HCT116 (cell line): Measurements from ENCODE around the gene STKLD1. TPM values are rescaled to one million over a fixed set of nuclear protein-coding genes. Genes with fewer than 3 reads are reported as not detected.

Experiments
- ATAC-seq: fragments of 200-7000 bp; cut with Tn5 transposase; 2 replicates; pipeline ENCODE4 v1.9.1; 2020; ENCODE audit warnings: mild to moderate bottlenecking, moderate library complexity
- BruUV-seq: library from RNA; stranded (reverse); fragments of 400-500 nt; replicated peaks from 2 replicates; lab custom pipeline; 2021; lab: Mats Ljungman, UMichigan
- CTCF ChIA-PET: fragments of 300-600 bp; sonication (Branson Sonifier 250); formaldehyde crosslinking; loops from one replicate; lab custom pipeline; 2021; ENCODE audit warnings: antibody characterized with exemption; lab: Charles Lee
- POLR2A ChIA-PET: fragments of 300-600, 350-600 bp; sonication (Branson Sonifier 250); formaldehyde crosslinking; loops from one replicate; lab custom pipeline; 2021; ENCODE audit warnings: antibody characterized with exemption; lab: Charles Lee
- RAD21 ChIA-PET, 2 experiments: fragments of 300-600 bp; sonication (Branson Sonifier 250); formaldehyde crosslinking; loops; one replicate each; lab custom pipeline; 2023; ENCODE audit warnings: low total read pairs in 2 of 2; ENCODE audit not compliant: uncharacterized antibody in 2 of 2, unreplicated experiment in 2 of 2, low non-redundant PET in 1 of 2; lab: Charles Lee
- DNase-seq: peaks from one replicate; pipeline ENCODE4 v3.0.0-alpha.2; 2010; ENCODE audit warnings: low read depth, low spot score
- H2AFZ ChIP-seq: fragments of 200-600 bp; shearing (Covaris generic), sonication (generic); 2 replicates; pipeline ENCODE4 v1.6.1; 2017; ENCODE audit warnings: low read depth, mixed run types, mixed read lengths, antibody characterized with exemption, low read length; ENCODE audit not compliant: poor library complexity, severe bottlenecking
- H3K27ac ChIP-seq: 2 replicates; pipeline ENCODE4 v1.5.1; 2012; ENCODE audit warnings: low read depth, low read length
- H3K27me3 ChIP-seq: fragments of 200-600 bp; sonication (generic); 2 replicates; pipeline ENCODE4 v1.6.1; 2016; ENCODE audit warnings: mixed run types, low read length, mixed read lengths; ENCODE audit not compliant: insufficient read depth
- H3K36me3 ChIP-seq, 2 experiments: fragments of 200-500 bp in 1 of 2; fragments of 200-600 bp in 1 of 2; sonication (Bioruptor generic) in 1 of 2; sonication (generic) in 1 of 2; 2 replicates each; pipeline versions ENCODE4 v1.5.1 to v1.6.1; 2014 to 2016; ENCODE audit warnings: low read length in 2 of 2, inconsistent platforms in 1 of 2, mixed read lengths in 1 of 2, mixed run types in 1 of 2; ENCODE audit not compliant: insufficient read depth in 2 of 2, control insufficient read depth in 1 of 2
- H3K4me1 ChIP-seq, 2 experiments: fragments of 200-600 bp in 1 of 2; sonication (generic) in 1 of 2; 2 replicates each; pipeline versions ENCODE4 v1.5.1 to v1.6.1; 2012 to 2017; ENCODE audit warnings: low read length in 2 of 2, inconsistent platforms in 1 of 2, mild to moderate bottlenecking in 1 of 2, mixed read lengths in 1 of 2, mixed run types in 1 of 2, moderate library complexity in 1 of 2; ENCODE audit not compliant: insufficient read depth in 2 of 2, control insufficient read depth in 1 of 2
- H3K4me2 ChIP-seq: fragments of 200-600 bp; sonication (generic); 2 replicates; pipeline ENCODE4 v1.6.1; 2017; ENCODE audit warnings: mixed run types, low read length, mixed read lengths
- H3K4me3 ChIP-seq, 2 experiments: fragments of 200-600 bp in 1 of 2; sonication (generic) in 1 of 2; replicated peaks in 1 of 2; 2 replicates each; pipeline ENCODE4 v1.5.1; 2011 to 2016; ENCODE audit warnings: low read length in 2 of 2, control low read depth in 1 of 2, low read depth in 1 of 2, mild to moderate bottlenecking in 1 of 2, mixed read lengths in 1 of 2, mixed run types in 1 of 2
- H3K79me2 ChIP-seq: fragments of 200-600 bp; sonication (generic); 2 replicates; pipeline ENCODE4 v1.6.1; 2017; ENCODE audit warnings: mild to moderate bottlenecking, mixed run types, low read length, moderate library complexity, mixed read lengths; ENCODE audit not compliant: insufficient read depth
- H3K9ac ChIP-seq: fragments of 200-600 bp; sonication (generic); 2 replicates; pipeline ENCODE4 v1.6.1; 2016; ENCODE audit warnings: low read length, mixed read lengths
- H3K9me2 ChIP-seq: fragments of 200-600 bp; sonication (generic), shearing (Covaris generic); 2 replicates; pipeline ENCODE4 v1.6.1; 2017; ENCODE audit warnings: mixed run types, mild to moderate bottlenecking, moderate library complexity; ENCODE audit not compliant: insufficient read depth
- H3K9me3 ChIP-seq, 2 experiments: fragments of 200-500 bp in 1 of 2; fragments of 200-600 bp in 1 of 2; sonication (Bioruptor generic) in 1 of 2; sonication (generic) in 1 of 2; 2 replicates each; pipeline ENCODE4 v1.6.1; 2014 to 2017; ENCODE audit warnings: low read length in 2 of 2, mixed read lengths in 2 of 2, inconsistent platforms in 1 of 2, low read depth in 1 of 2, mild to moderate bottlenecking in 1 of 2, mixed run types in 1 of 2, moderate library complexity in 1 of 2; ENCODE audit not compliant: control insufficient read depth in 1 of 2, insufficient read depth in 1 of 2
- H4K20me1 ChIP-seq: fragments of 200-600 bp; sonication (generic), shearing (Covaris generic); 2 replicates; pipeline ENCODE4 v1.6.1; 2017; ENCODE audit warnings: mixed run types, mild to moderate bottlenecking, moderate library complexity; ENCODE audit not compliant: insufficient read depth
- SIN3A ChIP-seq: IDR thresholded peaks from 2 replicates; pipeline ENCODE4 v1.6.1; 2012; ENCODE audit warnings: low read depth
- SRF ChIP-seq: IDR thresholded peaks from 2 replicates; pipeline ENCODE4 v1.6.1; 2012; ENCODE audit warnings: low read depth
- ZFX ChIP-seq: fragments of 450-650 bp; IDR thresholded peaks from 2 replicates; pipeline ENCODE4 v1.6.1; 2017
- intact Hi-C: fragments of 100-400 bp; cut with micrococcal nuclease; formaldehyde crosslinking; loops from 2 replicates; pipeline ENCODE4 v1.10.0; 2022
- total RNA-seq: library from RNA; stranded (reverse); gene quantifications from one replicate; pipeline ENCODE4 v1.2.1, GENCODE V29; 2021; ENCODE audit not compliant: unreplicated experiment
- TF ChIP-seq, protein P1 (sequence below): IDR thresholded peaks from 2 replicates; pipeline ENCODE4 v1.6.1; 2012
- TF ChIP-seq, protein P2 (sequence below): IDR thresholded peaks from 2 replicates; pipeline ENCODE4 v1.6.1; 2011; ENCODE audit warnings: mild to moderate bottlenecking, low read length, moderate library complexity; ENCODE audit not compliant: insufficient replicate concordance; ENCODE audit errors: extremely low read depth
- TF ChIP-seq, protein P3 (sequence below), 3 experiments: fragments of 200-600 bp in 1 of 3; sonication (generic) in 1 of 3; IDR thresholded peaks in 2 of 3; conservative IDR thresholded peaks in 1 of 3; 2 replicates each; pipeline ENCODE4 v1.5.1; 2012 to 2017; ENCODE audit warnings: low read depth in 2 of 3, low read length in 2 of 3, antibody characterized with exemption in 1 of 3, borderline replicate concordance in 1 of 3, control low read depth in 1 of 3, mild to moderate bottlenecking in 1 of 3, mixed read lengths in 1 of 3, mixed run types in 1 of 3, moderate library complexity in 1 of 3; ENCODE audit not compliant: insufficient read depth in 1 of 3

The STKLD1 gene
- total RNA-seq, 1 experiment from 2014 or later: 0.37 TPM

DNA sequence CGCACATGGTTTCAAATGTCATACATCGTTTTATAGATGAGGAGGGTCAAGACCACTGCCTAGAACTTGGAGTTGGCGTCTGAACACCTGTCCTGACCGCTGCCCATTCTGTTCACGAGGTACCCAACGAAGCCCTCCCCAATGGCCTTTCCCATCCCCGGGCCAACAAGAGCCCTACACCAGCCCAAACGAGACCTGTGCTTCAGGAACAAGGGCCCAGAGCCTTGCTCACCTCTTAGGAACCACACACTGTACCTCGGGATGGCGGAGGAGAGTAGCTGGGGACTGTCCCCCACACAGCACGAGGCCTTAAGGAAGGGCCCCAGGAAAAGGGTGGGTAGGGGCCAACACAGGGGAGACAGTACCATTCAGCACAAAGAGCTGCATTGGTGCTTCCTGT, 43.2 kb upstream of the STKLD1 start:
- no peaks in the 10 kb centered on the region for H3K9me3 ChIP-seq
- no peak overlapping the region for H3K4me2 ChIP-seq
- ChIA-PET POLR2A (no interaction called here), RAD21 (no interaction called here), CTCF (interaction anchor here (2.1 kb wide), 1 partner anchor 147 kb away, joined by 7 read pairs; no protein-coding TSS in a partner anchor)
- no peak overlapping the region for H3K27ac ChIP-seq
- H3K4me1 ChIP-seq: peaks cover 12 to 32% of the 10 kb centered on the region in 2 experiments
- intact Hi-C loops: no loop called here
- H3K9me2 ChIP-seq: no peaks in the 10 kb centered on the region
- H3K27me3 ChIP-seq: no peaks in the 10 kb centered on the region
- DNase-seq: no peak
- H4K20me1 ChIP-seq: no peaks in the 10 kb centered on the region; the same call in 1 of the 2 replicates
- no peak overlapping the region for H3K4me3 ChIP-seq
- peaks cover 44% of the 10 kb centered on the region for H3K79me2 ChIP-seq
- no peak for TF ChIP-seq ZFX
- TF ChIP-seq, protein P1, sequence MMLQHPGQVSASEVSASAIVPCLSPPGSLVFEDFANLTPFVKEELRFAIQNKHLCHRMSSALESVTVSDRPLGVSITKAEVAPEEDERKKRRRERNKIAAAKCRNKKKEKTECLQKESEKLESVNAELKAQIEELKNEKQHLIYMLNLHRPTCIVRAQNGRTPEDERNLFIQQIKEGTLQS: no peak
- no peak for TF ChIP-seq SRF
- TF ChIP-seq SIN3A: no peak
- TF ChIP-seq, protein P2, sequence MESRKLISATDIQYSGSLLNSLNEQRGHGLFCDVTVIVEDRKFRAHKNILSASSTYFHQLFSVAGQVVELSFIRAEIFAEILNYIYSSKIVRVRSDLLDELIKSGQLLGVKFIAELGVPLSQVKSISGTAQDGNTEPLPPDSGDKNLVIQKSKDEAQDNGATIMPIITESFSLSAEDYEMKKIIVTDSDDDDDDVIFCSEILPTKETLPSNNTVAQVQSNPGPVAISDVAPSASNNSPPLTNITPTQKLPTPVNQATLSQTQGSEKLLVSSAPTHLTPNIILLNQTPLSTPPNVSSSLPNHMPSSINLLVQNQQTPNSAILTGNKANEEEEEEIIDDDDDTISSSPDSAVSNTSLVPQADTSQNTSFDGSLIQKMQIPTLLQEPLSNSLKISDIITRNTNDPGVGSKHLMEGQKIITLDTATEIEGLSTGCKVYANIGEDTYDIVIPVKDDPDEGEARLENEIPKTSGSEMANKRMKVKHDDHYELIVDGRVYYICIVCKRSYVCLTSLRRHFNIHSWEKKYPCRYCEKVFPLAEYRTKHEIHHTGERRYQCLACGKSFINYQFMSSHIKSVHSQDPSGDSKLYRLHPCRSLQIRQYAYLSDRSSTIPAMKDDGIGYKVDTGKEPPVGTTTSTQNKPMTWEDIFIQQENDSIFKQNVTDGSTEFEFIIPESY: no peak
- TF ChIP-seq, protein P3, sequence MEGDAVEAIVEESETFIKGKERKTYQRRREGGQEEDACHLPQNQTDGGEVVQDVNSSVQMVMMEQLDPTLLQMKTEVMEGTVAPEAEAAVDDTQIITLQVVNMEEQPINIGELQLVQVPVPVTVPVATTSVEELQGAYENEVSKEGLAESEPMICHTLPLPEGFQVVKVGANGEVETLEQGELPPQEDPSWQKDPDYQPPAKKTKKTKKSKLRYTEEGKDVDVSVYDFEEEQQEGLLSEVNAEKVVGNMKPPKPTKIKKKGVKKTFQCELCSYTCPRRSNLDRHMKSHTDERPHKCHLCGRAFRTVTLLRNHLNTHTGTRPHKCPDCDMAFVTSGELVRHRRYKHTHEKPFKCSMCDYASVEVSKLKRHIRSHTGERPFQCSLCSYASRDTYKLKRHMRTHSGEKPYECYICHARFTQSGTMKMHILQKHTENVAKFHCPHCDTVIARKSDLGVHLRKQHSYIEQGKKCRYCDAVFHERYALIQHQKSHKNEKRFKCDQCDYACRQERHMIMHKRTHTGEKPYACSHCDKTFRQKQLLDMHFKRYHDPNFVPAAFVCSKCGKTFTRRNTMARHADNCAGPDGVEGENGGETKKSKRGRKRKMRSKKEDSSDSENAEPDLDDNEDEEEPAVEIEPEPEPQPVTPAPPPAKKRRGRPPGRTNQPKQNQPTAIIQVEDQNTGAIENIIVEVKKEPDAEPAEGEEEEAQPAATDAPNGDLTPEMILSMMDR (IDR thresholded peaks at IDR 0.05 in 2 of 3, conservative IDR thresholded peaks at IDR 0.05 in 1 of 3; ENCODE audit: borderline replicate concordance in 1 of 3, insufficient read depth in 1 of 3, low read depth in 2 of 3, low read length in 2 of 3): no peak
- H2AFZ ChIP-seq: no peak overlapping the region
- ATAC-seq: no peak
- BruUV-seq: no TSS peak
- H3K36me3 ChIP-seq: peaks cover 34 to 42% of the 10 kb centered on the region in 2 experiments; a peak in 3 of 4 replicates
- H3K9ac ChIP-seq: no peak overlapping the region
